Activated naive CD4-positive, alpha-beta T cell (primary cell): Measurements from ENCODE around the gene ZNF577.

Source experiments
- DNase-seq, 4 experiments: peaks; one replicate each; lab custom pipeline; 2025; lab: John Stamatoyannopoulos, UW

Gene ZNF577

GRCh38 chr19:51861870-51862622, 25.7 kb downstream of the ZNF577 start:
- DNase-seq: no peak

DNA sequence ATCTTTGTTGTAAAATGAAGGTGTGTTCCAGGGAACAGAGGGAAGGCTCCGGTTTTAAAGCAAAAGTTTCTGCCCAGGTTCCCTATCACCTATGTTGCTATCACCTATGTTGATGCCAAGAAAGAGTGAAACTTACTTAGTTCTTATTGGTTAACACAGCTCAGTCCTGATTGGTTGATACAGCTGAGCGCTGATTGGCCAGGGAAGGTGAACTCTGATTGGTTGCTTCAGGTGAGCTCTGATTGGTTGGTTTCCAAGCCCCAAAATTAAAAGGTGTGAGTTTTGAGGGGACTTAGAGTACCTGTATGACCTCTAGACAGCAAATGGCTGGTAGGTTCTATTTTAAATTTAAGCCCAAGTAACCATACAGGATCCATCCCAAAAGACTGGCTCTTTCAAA, 50.6 kb downstream of the ZNF577 start:
- no peak for DNase-seq

DNA sequence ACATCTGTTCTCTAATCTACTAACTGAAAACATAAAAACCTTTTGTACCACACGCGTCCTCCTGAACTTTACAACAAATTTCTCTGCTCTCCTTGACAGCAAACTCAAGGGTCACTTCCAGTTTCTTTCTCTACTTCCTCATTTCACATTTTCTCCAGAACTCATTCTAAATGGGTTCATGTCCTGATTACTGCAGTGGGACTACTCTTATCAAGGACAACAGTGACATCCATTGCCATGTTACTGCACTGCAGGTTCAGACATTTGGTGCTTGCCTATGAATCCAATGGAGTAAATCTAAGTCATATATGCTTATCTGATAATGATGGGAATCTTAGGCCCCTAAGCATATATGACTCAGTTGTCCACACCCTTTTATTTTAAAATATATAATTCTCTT, 57.5 kb downstream of the ZNF577 start:
- DNase-seq: no peak

DNA sequence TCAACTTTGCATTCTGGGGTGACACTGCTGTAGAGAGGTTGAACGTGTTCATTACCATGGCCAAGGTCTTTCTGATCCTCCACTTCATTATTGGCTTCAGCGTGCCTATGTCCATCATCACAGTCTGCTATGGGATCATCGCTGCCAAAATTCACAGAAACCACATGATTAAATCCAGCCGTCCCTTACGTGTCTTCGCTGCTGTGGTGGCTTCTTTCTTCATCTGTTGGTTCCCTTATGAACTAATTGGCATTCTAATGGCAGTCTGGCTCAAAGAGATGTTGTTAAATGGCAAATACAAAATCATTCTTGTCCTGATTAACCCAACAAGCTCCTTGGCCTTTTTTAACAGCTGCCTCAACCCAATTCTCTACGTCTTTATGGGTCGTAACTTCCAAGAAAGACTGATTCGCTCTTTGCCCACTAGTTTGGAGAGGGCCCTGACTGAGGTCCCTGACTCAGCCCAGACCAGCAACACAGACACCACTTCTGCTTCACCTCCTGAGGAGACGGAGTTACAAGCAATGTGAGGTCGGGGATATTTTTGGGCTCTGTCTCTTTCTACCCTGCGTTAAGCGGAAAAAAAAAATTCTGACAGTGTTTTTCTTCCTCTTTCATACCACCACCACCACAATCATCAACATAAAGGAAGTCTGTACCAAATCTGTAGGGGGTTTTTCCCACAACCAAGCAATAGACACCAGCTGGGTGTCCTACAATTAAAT, 63.3 kb downstream of the ZNF577 start:
- DNase-seq: no peak

DNA sequence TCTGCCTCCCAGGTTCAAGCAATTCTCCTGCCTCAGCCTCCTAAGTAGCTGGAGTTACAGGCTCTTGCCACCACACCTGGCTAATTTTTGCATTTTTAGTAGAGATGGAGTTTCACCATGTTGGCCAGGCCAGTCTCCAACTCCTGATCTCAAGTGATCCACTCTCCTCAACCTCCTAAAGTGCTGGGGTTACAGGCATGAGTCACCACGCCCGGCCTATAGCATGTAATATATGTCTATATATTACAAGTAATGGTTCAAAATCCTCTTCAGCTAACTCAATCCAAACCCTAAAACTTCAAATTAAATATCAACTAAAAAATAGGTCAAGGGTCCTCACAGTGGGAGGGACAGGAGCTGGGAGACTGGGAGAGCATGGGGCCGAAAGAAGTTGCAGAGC, 64.8 kb downstream of the ZNF577 start:
- DNase-seq: no peak

GRCh38 chr19:51822325-51822724, 65.4 kb downstream of the ZNF577 start:
- no peak for DNase-seq

DNA sequence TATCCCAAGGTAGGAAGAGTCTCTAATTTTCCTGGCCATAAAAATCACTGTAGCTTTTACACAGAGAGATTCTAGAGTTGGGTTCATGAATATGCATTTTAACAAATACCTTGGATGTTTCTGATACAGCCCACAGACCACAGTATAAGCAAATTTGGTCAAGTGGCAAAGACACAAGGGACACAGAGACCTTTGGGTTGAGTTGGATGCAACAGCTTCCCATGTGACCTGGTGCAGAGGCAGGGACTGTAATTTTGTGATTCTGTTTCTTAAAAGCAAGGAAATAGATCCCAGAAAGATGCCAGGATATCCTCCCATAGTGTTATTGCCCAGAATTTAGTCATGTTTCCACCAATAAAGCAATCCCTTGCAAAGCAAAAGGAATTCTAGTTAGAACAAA, 65.8 kb downstream of the ZNF577 start:
- DNase-seq: no peak

DNA sequence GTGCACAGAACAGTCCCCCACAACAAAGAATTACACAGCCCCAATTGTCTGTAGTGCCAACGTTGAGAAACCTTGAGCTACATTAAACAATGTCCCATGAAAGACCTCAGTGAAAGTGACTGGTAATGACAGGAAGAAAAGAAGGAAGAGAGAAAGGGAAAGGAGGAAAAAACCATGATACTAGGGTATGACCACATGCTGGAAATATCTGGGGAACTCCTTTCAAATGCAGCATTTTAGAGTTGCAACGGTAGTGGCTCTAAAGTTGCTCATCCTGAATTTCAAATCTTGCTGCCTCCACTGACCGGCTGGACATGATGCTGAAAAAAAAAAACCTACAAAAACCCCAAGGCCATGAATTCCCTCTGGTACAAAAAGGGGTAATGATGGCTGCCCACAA, 66.3 kb downstream of the ZNF577 start:
- DNase-seq: no peak
